HL-60 (cell line): ENCODE measurements around the gene ALLC.

ENCODE experiments used
- CTCF ChIP-seq: IDR thresholded peaks from one replicate; pipeline ENCODE4 v1.5.1; 2011; ENCODE audit warnings: low read length, control low read depth, inconsistent platforms; ENCODE audit not compliant: insufficient read depth
- POLR2AphosphoS5 ChIP-seq: IDR thresholded peaks from 2 replicates; pipeline ENCODE4 v1.6.1; 2012; ENCODE audit warnings: low read depth
- REST ChIP-seq: IDR thresholded peaks from 2 replicates; pipeline ENCODE4 v1.6.1; 2012; ENCODE audit warnings: low read depth; ENCODE audit not compliant: insufficient replicate concordance

- no peak for TF ChIP-seq REST
- no peak for TF ChIP-seq CTCF
- no peak for TF ChIP-seq POLR2AphosphoS5
Measured at GRCh38 chr2:3742743-3743508, 84.9 kb downstream of the ALLC start.
